ENCODE measurements around the gene ATG5.

DNA sequence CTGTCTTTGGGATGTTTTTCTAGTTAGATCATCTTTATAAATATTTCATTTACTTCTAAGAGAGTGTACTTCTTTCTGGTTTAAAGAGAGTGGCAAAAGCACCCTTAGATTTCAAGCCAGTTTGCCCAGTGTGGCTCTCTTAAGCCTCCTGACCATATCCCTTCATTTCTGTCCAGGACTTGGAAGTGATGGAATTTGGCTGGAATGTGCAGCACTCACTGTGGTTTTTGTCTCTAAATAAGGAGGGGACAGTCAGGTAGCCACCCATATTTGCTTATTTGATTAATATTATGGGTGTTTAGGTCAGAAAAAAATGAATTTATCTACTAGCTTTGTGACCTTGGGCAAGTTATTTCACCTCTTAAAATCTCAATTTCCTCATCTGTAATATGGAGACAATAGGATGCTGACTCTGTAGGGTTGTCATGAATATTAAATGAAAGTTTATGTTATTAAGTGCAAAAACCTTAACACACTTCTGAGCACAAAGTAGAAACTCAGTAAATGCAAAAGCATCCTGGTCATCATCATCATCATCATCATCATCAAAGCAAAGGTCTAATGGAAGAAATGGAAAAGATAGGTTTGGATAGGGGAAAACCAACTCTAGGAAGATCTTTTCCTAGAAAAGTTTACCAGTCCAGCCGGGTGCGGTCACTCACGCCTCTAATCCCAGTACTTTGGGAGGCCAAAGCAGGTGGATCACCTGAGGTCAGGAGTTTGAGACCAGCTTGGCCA lies 38.0 kb upstream of the ATG5 start:
- TF ChIP-seq EZH2 (IDR thresholded peaks at IDR 0.05; ENCODE audit: low read length), result no peak
- TF ChIP-seq, protein P1, sequence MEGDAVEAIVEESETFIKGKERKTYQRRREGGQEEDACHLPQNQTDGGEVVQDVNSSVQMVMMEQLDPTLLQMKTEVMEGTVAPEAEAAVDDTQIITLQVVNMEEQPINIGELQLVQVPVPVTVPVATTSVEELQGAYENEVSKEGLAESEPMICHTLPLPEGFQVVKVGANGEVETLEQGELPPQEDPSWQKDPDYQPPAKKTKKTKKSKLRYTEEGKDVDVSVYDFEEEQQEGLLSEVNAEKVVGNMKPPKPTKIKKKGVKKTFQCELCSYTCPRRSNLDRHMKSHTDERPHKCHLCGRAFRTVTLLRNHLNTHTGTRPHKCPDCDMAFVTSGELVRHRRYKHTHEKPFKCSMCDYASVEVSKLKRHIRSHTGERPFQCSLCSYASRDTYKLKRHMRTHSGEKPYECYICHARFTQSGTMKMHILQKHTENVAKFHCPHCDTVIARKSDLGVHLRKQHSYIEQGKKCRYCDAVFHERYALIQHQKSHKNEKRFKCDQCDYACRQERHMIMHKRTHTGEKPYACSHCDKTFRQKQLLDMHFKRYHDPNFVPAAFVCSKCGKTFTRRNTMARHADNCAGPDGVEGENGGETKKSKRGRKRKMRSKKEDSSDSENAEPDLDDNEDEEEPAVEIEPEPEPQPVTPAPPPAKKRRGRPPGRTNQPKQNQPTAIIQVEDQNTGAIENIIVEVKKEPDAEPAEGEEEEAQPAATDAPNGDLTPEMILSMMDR (optimal IDR thresholded peaks at IDR 0.05 in 1 of 3, IDR thresholded peaks at IDR 0.05 in 1 of 3, conservative IDR thresholded peaks at IDR 0.05 in 1 of 3; ENCODE audit: extremely low read depth in 1 of 3, insufficient read depth in 2 of 3, low read length in 3 of 3), result no peak

All from keratinocyte (primary cell).